ENCODE data around the gene CLK3.
A peak's percentile ranks its signal among the peaks of the same experiment; 100 is the strongest.

The CLK3 gene

DNA sequence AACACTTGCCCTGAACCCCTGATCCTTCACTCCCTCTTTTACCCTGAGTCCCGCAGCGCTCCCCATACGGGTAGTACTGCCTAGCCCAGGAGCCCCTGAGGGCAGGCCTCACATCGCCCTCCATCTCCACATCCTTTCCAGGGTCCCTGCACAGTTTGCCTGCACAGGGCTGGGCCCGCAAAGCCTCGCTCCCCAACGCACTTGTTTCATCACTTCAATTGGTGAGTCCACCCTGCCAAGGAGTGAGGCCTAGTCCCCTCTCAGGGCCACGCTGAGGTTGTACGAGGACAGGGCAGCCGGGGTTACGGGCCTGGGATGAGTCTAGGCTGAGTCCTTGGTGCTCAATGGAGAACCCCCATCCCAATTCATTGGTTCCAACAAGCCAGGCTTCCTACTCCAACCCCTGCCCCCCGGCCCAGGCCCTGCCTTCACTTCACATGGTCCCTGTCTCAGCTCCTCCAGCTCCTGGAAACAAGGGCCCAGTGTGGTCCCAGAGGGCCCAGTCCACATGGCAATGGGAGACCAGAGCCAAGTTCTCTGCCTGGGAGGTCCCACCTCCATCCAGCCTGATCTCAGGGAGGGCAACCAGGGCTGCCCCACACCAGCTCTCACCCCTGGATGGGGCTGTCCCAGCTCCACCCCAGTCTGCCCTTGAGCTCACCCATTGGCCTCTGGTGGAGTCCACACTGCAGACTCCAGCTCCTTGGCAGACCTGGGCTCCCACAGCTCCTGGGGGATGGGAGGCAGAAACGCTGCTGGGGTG is 12.4 kb upstream of the CLK3 start:
- DNase-seq (ENCODE audit: low spot score), result no peak

- DNase-seq (ENCODE audit: low spot score), result no peak
Observed at GRCh38 chr15:74603789-74604705, 11.6 kb upstream of the CLK3 start.

- DNase-seq (ENCODE audit: low spot score), result no peak
Observed at GRCh38 chr15:74604983-74605794, 10.4 kb upstream of the CLK3 start.

DNA sequence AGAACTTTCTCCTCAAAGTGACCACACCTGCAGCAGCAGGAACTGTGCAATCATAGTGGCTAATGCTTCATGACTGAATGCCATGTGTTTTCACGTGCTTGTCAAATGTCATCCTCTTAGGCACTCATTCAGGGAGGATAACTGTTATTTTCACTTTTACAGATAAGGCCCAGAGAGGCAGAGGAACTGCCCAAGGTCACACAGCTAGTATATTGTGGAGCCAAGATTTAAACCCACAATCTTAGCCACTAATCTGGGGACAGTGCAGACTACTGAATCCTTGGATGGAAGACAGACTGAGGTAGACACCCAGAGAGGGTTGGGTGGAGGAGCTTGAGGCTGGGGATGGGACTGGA is 9.9 kb upstream of the CLK3 start:
- no peak for DNase-seq (ENCODE audit: low spot score)

GRCh38 chr15:74608786-74609185 is 6.8 kb upstream of the CLK3 start:
- no peak for DNase-seq (ENCODE audit: low spot score)

DNA sequence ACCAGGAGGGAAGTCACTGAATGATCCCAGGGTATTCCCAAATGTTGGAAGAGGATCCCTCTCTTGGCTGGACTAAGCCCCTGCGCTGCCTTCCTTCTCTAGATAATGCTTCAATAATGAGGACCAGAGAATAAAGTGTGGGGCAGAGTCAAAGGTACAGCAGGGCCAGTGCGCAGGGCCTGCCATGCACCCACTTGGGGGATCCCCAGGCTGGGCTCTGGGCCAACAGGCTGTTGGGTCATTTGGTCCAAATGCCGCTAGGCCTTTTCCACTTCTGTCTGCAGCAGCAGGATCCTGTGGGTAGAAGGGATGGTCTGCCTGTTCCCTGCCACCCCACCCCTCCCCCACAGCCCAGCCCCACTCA is 5.7 kb upstream of the CLK3 start:
- no peak for DNase-seq (ENCODE audit: low spot score)

- no peak for DNase-seq (ENCODE audit: low spot score)
Observed at GRCh38 chr15:74610302-74610951, 5.2 kb upstream of the CLK3 start.

GRCh38 chr15:74611341-74611740 is 4.3 kb upstream of the CLK3 start:
- DNase-seq (ENCODE audit: low spot score), result no peak

- DNase-seq (ENCODE audit: low spot score), result no peak
Observed at GRCh38 chr15:74611834-74612233, 3.8 kb upstream of the CLK3 start.

DNA sequence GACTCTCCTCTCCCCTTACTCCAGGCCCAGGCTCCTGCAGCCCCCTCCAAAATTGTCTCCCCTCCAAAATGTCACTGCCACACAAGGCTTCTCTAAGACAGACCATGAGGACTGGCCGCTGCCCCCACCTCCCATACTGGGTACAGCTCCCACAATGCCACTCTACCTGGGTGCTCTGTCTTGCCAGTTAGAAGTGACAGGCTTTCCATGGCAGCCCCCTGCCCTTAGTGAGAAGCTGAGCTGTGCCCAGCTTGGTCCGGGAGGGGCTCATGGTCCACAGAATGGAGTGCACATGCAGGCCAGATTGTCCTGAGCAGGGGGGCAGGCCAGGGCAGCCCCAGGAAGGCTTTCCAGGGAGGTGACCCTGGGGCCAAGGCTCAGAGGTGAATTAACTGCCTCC is 3.0 kb upstream of the CLK3 start:
- no peak for DNase-seq (ENCODE audit: low spot score)

GRCh38 chr15:74613089-74613952 is 2.3 kb upstream of the CLK3 start:
- DNase-seq (ENCODE audit: low spot score), result no peak

DNA sequence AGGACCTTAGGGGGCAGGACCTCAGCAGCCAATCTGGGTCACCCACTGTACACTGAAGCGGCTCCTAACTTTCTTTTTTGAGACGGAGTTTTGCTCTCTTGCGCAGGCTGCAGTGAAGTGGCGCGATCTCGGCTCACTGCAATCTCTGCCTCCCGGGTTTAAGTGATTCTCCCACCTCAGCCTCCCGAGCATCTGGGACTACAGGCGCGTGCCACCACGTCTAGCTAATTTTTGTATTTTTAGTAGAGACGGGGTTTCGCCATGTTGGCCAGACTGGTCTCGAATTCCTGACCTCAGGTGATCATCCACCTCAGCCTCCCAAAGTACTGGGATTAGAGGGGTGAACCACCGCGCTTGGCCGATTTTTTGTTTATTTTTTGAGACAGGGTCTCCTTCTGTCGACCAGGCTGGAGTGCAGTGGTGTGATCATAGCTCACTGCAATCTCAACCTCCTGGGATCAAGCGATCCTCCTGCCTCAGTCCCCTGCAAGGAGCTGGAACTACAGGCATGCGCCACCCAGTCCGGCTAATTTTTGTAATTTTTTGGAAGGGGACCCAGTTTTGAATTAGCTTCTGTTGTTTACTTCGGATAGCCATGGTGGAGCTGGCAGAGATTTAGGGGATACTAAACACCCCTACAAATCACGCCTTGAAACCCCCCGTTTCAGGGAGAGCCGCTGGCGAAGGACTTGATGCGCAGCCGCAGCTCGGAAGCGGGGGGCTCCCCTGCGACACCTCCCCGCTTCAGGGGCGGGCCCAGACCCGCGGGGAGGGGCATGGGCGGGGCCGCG is 1.5 kb upstream of the CLK3 start:
- DNase-seq (ENCODE audit: low spot score), result peak; percentile 95

GRCh38 chr15:74614744-74615507 is 710 bp upstream of the CLK3 start:
- peak; percentile 60 for DNase-seq (ENCODE audit: low spot score)

GRCh38 chr15:74616366-74616939 is 817 bp downstream of the CLK3 start:
- DNase-seq (ENCODE audit: low spot score), result peak; percentile 76

DNA sequence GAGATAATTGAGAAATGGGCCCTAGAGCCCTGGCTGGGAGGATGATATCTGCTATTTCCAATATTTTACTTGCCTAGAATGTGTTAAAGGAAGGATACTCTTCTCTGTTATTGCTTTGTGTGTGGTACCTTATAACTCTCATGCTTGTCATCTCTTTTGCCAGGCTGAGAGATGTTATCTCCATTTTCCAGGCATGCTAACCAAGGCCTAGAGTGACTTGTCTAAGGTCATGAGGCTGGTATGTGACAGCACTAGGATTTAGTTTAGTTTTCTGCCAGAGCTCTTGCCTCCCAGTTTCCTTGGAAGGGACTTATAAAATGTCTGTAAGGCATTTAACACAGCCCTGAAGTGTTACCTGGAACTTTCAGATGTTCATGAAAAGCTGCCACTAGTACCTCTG is 1.4 kb downstream of the CLK3 start:
- no peak for DNase-seq (ENCODE audit: low spot score)

DNA sequence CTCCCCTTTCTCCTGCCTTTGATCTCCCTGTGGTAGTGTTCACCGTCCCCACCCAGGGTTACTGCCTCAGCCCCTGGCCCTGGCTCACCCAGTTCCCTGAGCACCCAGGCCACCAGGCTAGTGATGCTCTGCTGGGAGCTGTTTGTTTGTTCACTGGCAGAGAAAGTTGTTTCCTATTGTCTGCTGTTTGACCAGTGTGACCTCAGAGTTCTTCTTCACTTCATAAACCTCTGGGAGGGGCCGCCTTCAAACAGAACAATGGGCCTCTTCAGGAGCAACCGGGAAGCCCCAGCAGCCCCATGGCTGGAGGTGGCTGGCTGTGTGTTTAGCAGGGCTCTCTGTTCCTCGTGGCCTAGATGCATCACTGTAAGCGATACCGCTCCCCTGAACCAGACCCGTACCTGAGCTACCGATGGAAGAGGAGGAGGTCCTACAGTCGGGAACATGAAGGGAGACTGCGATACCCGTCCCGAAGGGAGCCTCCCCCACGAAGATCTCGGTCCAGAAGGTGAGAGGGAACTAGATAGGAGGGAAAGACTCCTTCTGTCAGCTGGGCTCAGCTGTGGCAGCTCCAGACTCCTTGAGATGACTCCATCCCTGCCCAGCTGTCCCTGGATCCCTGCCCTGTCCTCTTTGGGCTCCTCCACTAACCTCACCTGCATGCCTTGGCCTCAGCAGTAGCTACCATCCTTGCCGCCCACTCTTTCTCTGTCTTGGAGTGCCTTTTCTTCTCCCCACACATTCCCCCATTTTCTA is 3.4 kb downstream of the CLK3 start:
- no peak for DNase-seq (ENCODE audit: low spot score)

DNA sequence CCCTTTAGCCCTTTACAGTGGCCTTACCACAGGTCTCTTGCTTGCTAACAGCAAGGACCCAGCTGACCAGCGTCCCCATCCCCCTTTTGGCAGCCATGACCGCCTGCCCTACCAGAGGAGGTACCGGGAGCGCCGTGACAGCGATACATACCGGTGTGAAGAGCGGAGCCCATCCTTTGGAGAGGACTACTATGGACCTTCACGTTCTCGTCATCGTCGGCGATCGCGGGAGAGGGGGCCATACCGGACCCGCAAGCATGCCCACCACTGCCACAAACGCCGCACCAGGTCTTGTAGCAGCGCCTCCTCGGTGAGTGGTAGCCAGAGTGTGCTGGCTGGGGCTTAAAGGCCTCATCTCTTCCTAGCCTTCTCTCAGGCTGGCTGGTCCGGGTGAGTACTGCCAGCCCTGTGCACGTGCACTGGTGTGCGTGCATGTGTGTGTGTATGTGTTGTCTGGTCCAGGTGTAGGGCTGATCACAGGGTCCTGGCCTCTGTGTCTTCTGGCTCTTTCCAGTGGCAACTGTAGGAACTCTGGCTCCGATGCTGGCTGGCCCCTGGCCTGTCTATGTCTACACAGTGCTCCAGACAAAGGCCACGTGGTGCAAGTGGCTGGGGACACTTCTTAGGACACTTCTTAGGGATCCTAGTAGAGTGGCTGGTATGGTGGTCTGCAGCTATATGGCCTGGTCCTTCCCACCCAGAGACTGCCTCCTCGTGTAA is 4.4 kb downstream of the CLK3 start:
- DNase-seq (ENCODE audit: low spot score), result no peak

Measured in HuH-7.5 (cell line).